HepG2 (cell line): ENCODE results near the gene MRPL38. TPM values are rescaled to one million over a fixed set of nuclear protein-coding genes. Genes with fewer than 3 reads are reported as not detected.

ENCODE experiments used
- CREM ChIP-seq, 2 experiments: sonication (generic) in 1 of 2; formaldehyde crosslinking in 1 of 2; IDR thresholded peaks; 2 replicates each; pipeline versions ENCODE4 v1.4.0 to v1.6.1; 2016 to 2020; ENCODE audit warnings: antibody characterized with exemption in 1 of 2, mild to moderate bottlenecking in 1 of 2, missing genetic modification reagents in 1 of 2
- DMAP1 ChIP-seq: IDR thresholded peaks from 2 replicates; pipeline ENCODE4 v1.6.1; 2016
- MTF2 ChIP-seq: sonication (generic); formaldehyde crosslinking; IDR thresholded peaks from 2 replicates; pipeline ENCODE4 v1.5.0; 2020; ENCODE audit warnings: missing genetic modification reagents, borderline replicate concordance
- MYC ChIP-seq: sonication (generic); formaldehyde crosslinking; IDR thresholded peaks from 2 replicates; pipeline ENCODE4 v1.9.0; 2021; ENCODE audit warnings: missing genetic modification reagents, borderline replicate concordance
- NR0B2 ChIP-seq: sonication (generic); formaldehyde crosslinking; IDR thresholded peaks from 2 replicates; pipeline ENCODE4 v1.4.0; 2020; ENCODE audit warnings: mild to moderate bottlenecking, missing genetic modification reagents
- SP2 ChIP-seq: sonication (generic); formaldehyde crosslinking; IDR thresholded peaks from 2 replicates; pipeline ENCODE4 v1.5.1; 2020; ENCODE audit warnings: mild to moderate bottlenecking, missing genetic modification reagents
- SP4 ChIP-seq: sonication (generic); formaldehyde crosslinking; IDR thresholded peaks from 2 replicates; pipeline ENCODE4 v1.8.1; 2023; ENCODE audit warnings: mild to moderate bottlenecking, missing genetic modification reagents
- ZBTB44 ChIP-seq: sonication (generic); formaldehyde crosslinking; IDR thresholded peaks from 2 replicates; pipeline ENCODE4 v1.4.0; 2020; ENCODE audit warnings: missing genetic modification reagents
- ZFP82 ChIP-seq: sonication (generic); formaldehyde crosslinking; IDR thresholded peaks from 2 replicates; pipeline ENCODE4 v1.5.1; 2020; ENCODE audit warnings: mild to moderate bottlenecking, missing genetic modification reagents, borderline replicate concordance
- ZNF207 ChIP-seq: fragments of 450-650 bp; IDR thresholded peaks from 2 replicates; pipeline ENCODE4 v1.6.1; 2016; ENCODE audit warnings: antibody characterized with exemption, borderline replicate concordance
- ZNF546 ChIP-seq: sonication (generic); formaldehyde crosslinking; conservative IDR thresholded peaks from 2 replicates; pipeline ENCODE4 v1.8.1; 2023; ENCODE audit warnings: mild to moderate bottlenecking, missing genetic modification reagents
- ZNF598 ChIP-seq: sonication (generic); formaldehyde crosslinking; IDR thresholded peaks from 2 replicates; pipeline ENCODE4 v1.5.1; 2020; ENCODE audit warnings: mild to moderate bottlenecking, missing genetic modification reagents, borderline replicate concordance
- ZNF607 ChIP-seq: sonication (generic); formaldehyde crosslinking; IDR thresholded peaks from 2 replicates; pipeline ENCODE4 v1.5.1; 2020; ENCODE audit warnings: missing genetic modification reagents, mild to moderate bottlenecking, borderline replicate concordance
- ZNF747 ChIP-seq: sonication (generic); formaldehyde crosslinking; IDR thresholded peaks from 2 replicates; pipeline ENCODE4 v1.8.1; 2023; ENCODE audit warnings: missing genetic modification reagents, mild to moderate bottlenecking, borderline replicate concordance
- ZNF839 ChIP-seq: sonication (generic); formaldehyde crosslinking; IDR thresholded peaks from 2 replicates; pipeline ENCODE4 v1.4.0; 2020; ENCODE audit warnings: missing genetic modification reagents, mild to moderate bottlenecking, borderline replicate concordance
- ZNF891 ChIP-seq: sonication (generic); formaldehyde crosslinking; IDR thresholded peaks from 2 replicates; pipeline ENCODE4 v1.5.0; 2020; ENCODE audit warnings: mild to moderate bottlenecking, missing genetic modification reagents
- polyA plus RNA-seq, 8 experiments: library from polyadenylated mRNA; depleted of rRNA in 3 of 8; stranded (reverse) in 7 of 8; unstranded in 1 of 8; fragments of >200 nt; fragmentation: Illumina TruSeq in 4 of 8; extraction: Trizol in 4 of 8; gene quantifications; 2 replicates each; pipeline versions ENCODE4 v1.2.1 to v1.2.3, GENCODE V29; 2011 to 2016; ENCODE audit warnings: low read depth in 4 of 8, missing spikeins in 1 of 8, mixed read lengths in 1 of 8; ENCODE audit not compliant: insufficient read depth in 1 of 8
- total RNA-seq, 5 experiments: library from RNA; depleted of rRNA; stranded (reverse); fragments of >200 nt; fragmentation: Illumina TruSeq; extraction: Trizol; gene quantifications; 2 replicates each; pipeline ENCODE4 v1.2.3, GENCODE V29; 2016; ENCODE audit warnings: low read depth in 1 of 5
- TF ChIP-seq, protein P1 (sequence below): sonication (generic); formaldehyde crosslinking; IDR thresholded peaks from 2 replicates; pipeline ENCODE4 v1.4.0; 2020; ENCODE audit warnings: missing genetic modification reagents, borderline replicate concordance
- TF ChIP-seq, protein P2 (sequence below): sonication (generic); formaldehyde crosslinking; IDR thresholded peaks from 2 replicates; pipeline ENCODE4 v1.8.1; 2022; ENCODE audit warnings: low read depth, mild to moderate bottlenecking, missing genetic modification reagents
- TF ChIP-seq, protein P3 (sequence below): fragments of 450-650 bp; IDR thresholded peaks from 2 replicates; pipeline ENCODE4 v1.6.1; 2017; ENCODE audit warnings: mild to moderate bottlenecking

Gene MRPL38
- total and polyA plus RNA-seq, 2 of the 13 experiments (the other 11 are each of a cell fraction or from before 2014, with no cell fraction given): 83.7 to 125 TPM

- TF ChIP-seq MYC (CRISPR knock-in tag) (peak; percentile 87), ZNF607 (CRISPR knock-in tag) (peak; percentile 21; the same call in 1 of the 2 replicates), ZFP82 (peak; percentile 55; the same call in 1 of the 2 replicates), ZBTB44 (CRISPR knock-in tag) (peak; percentile 82; the same call in 1 of the 2 replicates), ZNF747 (CRISPR knock-in tag) (no peak; the same call in none of the 2 replicates), CREM (IDR thresholded peaks at IDR 0.05) (no peak; the same call in 1 of the 2 replicates), CREM (CRISPR knock-in tag; IDR thresholded peaks at IDR 0.05) (0 out of 2 replicates have a peak, but pooled peaks have one; percentile 23), ZNF546 (CRISPR knock-in tag) (peak; percentile 91), SP4 (CRISPR knock-in tag) (peak; percentile 54), ZNF598 (CRISPR knock-in tag) (no peak), ZNF207 (no peak), DMAP1 (CRISPR knock-in tag) (peak; percentile 92), ZNF891 (CRISPR knock-in tag) (no peak), MTF2 (CRISPR knock-in tag) (no peak), SP2 (no peak), NR0B2 (CRISPR knock-in tag) (no peak), ZNF839 (CRISPR knock-in tag) (no peak)
- TF ChIP-seq, protein P1, sequence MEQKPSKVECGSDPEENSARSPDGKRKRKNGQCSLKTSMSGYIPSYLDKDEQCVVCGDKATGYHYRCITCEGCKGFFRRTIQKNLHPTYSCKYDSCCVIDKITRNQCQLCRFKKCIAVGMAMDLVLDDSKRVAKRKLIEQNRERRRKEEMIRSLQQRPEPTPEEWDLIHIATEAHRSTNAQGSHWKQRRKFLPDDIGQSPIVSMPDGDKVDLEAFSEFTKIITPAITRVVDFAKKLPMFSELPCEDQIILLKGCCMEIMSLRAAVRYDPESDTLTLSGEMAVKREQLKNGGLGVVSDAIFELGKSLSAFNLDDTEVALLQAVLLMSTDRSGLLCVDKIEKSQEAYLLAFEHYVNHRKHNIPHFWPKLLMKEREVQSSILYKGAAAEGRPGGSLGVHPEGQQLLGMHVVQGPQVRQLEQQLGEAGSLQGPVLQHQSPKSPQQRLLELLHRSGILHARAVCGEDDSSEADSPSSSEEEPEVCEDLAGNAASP (CRISPR knock-in tag): peak; percentile 45; the same call in 1 of the 2 replicates
- TF ChIP-seq, protein P2, sequence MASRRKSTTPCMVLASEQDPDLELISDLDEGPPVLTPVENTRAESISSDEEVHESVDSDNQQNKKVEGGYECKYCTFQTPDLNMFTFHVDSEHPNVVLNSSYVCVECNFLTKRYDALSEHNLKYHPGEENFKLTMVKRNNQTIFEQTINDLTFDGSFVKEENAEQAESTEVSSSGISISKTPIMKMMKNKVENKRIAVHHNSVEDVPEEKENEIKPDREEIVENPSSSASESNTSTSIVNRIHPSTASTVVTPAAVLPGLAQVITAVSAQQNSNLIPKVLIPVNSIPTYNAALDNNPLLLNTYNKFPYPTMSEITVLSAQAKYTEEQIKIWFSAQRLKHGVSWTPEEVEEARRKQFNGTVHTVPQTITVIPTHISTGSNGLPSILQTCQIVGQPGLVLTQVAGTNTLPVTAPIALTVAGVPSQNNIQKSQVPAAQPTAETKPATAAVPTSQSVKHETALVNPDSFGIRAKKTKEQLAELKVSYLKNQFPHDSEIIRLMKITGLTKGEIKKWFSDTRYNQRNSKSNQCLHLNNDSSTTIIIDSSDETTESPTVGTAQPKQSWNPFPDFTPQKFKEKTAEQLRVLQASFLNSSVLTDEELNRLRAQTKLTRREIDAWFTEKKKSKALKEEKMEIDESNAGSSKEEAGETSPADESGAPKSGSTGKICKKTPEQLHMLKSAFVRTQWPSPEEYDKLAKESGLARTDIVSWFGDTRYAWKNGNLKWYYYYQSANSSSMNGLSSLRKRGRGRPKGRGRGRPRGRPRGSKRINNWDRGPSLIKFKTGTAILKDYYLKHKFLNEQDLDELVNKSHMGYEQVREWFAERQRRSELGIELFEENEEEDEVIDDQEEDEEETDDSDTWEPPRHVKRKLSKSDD (CRISPR knock-in tag): no peak
- TF ChIP-seq, protein P3, sequence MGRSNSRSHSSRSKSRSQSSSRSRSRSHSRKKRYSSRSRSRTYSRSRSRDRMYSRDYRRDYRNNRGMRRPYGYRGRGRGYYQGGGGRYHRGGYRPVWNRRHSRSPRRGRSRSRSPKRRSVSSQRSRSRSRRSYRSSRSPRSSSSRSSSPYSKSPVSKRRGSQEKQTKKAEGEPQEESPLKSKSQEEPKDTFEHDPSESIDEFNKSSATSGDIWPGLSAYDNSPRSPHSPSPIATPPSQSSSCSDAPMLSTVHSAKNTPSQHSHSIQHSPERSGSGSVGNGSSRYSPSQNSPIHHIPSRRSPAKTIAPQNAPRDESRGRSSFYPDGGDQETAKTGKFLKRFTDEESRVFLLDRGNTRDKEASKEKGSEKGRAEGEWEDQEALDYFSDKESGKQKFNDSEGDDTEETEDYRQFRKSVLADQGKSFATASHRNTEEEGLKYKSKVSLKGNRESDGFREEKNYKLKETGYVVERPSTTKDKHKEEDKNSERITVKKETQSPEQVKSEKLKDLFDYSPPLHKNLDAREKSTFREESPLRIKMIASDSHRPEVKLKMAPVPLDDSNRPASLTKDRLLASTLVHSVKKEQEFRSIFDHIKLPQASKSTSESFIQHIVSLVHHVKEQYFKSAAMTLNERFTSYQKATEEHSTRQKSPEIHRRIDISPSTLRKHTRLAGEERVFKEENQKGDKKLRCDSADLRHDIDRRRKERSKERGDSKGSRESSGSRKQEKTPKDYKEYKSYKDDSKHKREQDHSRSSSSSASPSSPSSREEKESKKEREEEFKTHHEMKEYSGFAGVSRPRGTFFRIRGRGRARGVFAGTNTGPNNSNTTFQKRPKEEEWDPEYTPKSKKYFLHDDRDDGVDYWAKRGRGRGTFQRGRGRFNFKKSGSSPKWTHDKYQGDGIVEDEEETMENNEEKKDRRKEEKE: no peak
These were observed 26.3 kb downstream of the MRPL38 start, which contains the start of gene TRIM47 (continued) for GRCh38 chr17:75878174-75878998.
